ENCODE data around the gene MAML3. TPM values are rescaled to one million over a fixed set of nuclear protein-coding genes. Genes with fewer than 3 reads are reported as not detected.

MAML3 gene
- total and polyA plus RNA-seq, 2 of the 13 experiments (the other 11 are each of a cell fraction or from before 2014, with no cell fraction given), result 0.05 to 0.13 TPM

GRCh38 chr4:139762720-139763119 is 391.3 kb downstream of the MAML3 start:
- no peaks in the 10 kb centered on the region for H3K36me3 ChIP-seq (replicated peaks in 1 of 2; ENCODE audit: control insufficient read depth in 1 of 2, insufficient read depth in 2 of 2, low read length in 2 of 2)
- in situ Hi-C loops (cut with HindIII; ENCODE audit: extremely low pct_ligation_motif_present, low pct_unique_long_range_greater_than_20kb) (no loop called here), intact Hi-C loops (cut with micrococcal nuclease; ENCODE audit: unreplicated experiment) (loop anchor here (5.0 kb wide), 1 partner anchor 95 kb away; no protein-coding TSS in a partner anchor)
- peaks cover 31% of the 10 kb centered on the region for H3K4me1 ChIP-seq (ENCODE audit: insufficient read depth, low read length)
- POLR2A ChIA-PET, result no interaction called here
- no peaks in the 10 kb centered on the region for H3K9me3 ChIP-seq (ENCODE audit: low read length)
- TF ChIP-seq HNRNPLL (IDR thresholded peaks at IDR 0.05; ENCODE audit: low read depth, low read length, poor library complexity, severe bottlenecking) (no peak), CTCF (CRISPR knock-in tag; IDR thresholded peaks at IDR 0.05) (no peak), JARID2 (CRISPR knock-in tag; IDR thresholded peaks at IDR 0.05; ENCODE audit: insufficient replicate concordance) (no peak), AHR (CRISPR knock-in tag; IDR thresholded peaks at IDR 0.05) (no peak), CEBPB (IDR thresholded peaks at IDR 0.05; ENCODE audit: borderline replicate concordance, low read depth, low read length) (no peak), IKZF4 (CRISPR knock-in tag; IDR thresholded peaks at IDR 0.05; ENCODE audit: borderline replicate concordance, low read depth, not compliant biosample characterization) (no peak), ZNF7 (CRISPR knock-in tag; IDR thresholded peaks at IDR 0.05) (no peak)
- ATAC-seq (no peak), DNase-seq (ENCODE audit: low spot score) (no peak), FAIRE-seq (no peak)
- WGBS (ENCODE audit: low lambda C conversion rate), result 51% methylated on average over 5 of the region's 5 CpGs
- H3K27me3 ChIP-seq (ENCODE audit: control insufficient read depth in 1 of 2, insufficient read depth in 2 of 2, low read length in 2 of 2), result peaks cover 0 to 4% of the 10 kb centered on the region in 2 experiments; a peak in 2 of 5 replicates
- no peaks in the 10 kb centered on the region for H4K20me1 ChIP-seq (ENCODE audit: insufficient read depth, low read length)
- no peak overlapping the region for H2AFZ ChIP-seq (ENCODE audit: low read length)
- H3K27ac ChIP-seq (ENCODE audit: extremely low read length, insufficient read depth, low read length), result no peak overlapping the region
- CTCF ChIA-PET (ENCODE audit: low intra/inter-chr PET ratio, low total read pairs), result no interaction called here
- H3K79me2 ChIP-seq (ENCODE audit: insufficient read depth, low read length), result no peaks in the 10 kb centered on the region
- no peak overlapping the region for H3K9ac ChIP-seq (ENCODE audit: insufficient read depth, low read depth, low read length)
- no peak overlapping the region for H3K4me2 ChIP-seq (ENCODE audit: low read depth, low read length)
- no TSS peak for BruUV-seq (replicated peaks)
- H3K4me3 ChIP-seq (replicated peaks in 1 of 3; ENCODE audit: insufficient read depth in 1 of 3, low read depth in 2 of 3, low read length in 3 of 3), result no peak overlapping the region

All from HepG2 (cell line).